Osteocyte (in vitro differentiated cells): ENCODE measurements around the gene IL1R1. TPM values are rescaled to one million over a fixed set of nuclear protein-coding genes. Genes with fewer than 3 reads are reported as not detected.

ENCODE experiments used
- DNase-seq: peaks from one replicate; pipeline ENCODE4 v3.0.0; 2021; ENCODE audit warnings: mixed read lengths; ENCODE audit not compliant: unreplicated experiment; ENCODE audit errors: extremely low spot score
- H3K27ac Mint-ChIP-seq: one replicate; pipeline ENCODE4 v1.8.0; 2021; ENCODE audit warnings: mild to moderate bottlenecking, mixed read lengths; ENCODE audit not compliant: unreplicated experiment
- H3K27me3 Mint-ChIP-seq: one replicate; pipeline ENCODE4 v1.8.0; 2021; ENCODE audit warnings: mixed read lengths; ENCODE audit not compliant: unreplicated experiment
- H3K36me3 Mint-ChIP-seq: one replicate; pipeline ENCODE4 v1.8.0; 2021; ENCODE audit warnings: mixed read lengths; ENCODE audit not compliant: unreplicated experiment
- H3K4me1 Mint-ChIP-seq: one replicate; pipeline ENCODE4 v1.8.0; 2021; ENCODE audit warnings: mixed read lengths; ENCODE audit not compliant: unreplicated experiment
- H3K4me3 Mint-ChIP-seq: one replicate; pipeline ENCODE4 v1.8.0; 2021; ENCODE audit warnings: mild to moderate bottlenecking, moderate library complexity, mixed read lengths; ENCODE audit not compliant: unreplicated experiment
- H3K9me3 Mint-ChIP-seq: one replicate; pipeline ENCODE4 v1.8.0; 2021; ENCODE audit warnings: mixed read lengths; ENCODE audit not compliant: unreplicated experiment
- CTCF ChIP-seq: fragments of 200-600 bp; sonication (generic); IDR thresholded peaks from 2 replicates; pipeline ENCODE4 v1.5.0; 2021; ENCODE audit warnings: antibody characterized with exemption, mild to moderate bottlenecking, moderate library complexity
- total RNA-seq: library from RNA; stranded (reverse); gene quantifications from 2 replicates; pipeline ENCODE4 v1.2.1, GENCODE V29; 2021

Gene IL1R1
- total RNA-seq, 1 donor from 2014 or later: 59.8 TPM

GRCh38 chr2:102117472-102117858, 25.1 kb upstream of the IL1R1 start:
- TF ChIP-seq CTCF: no peak
- no peak for DNase-seq
- Mint-ChIP-seq H3K4me1 (peaks cover 67% of the 10 kb centered on the region), H3K27me3 (no peaks in the 10 kb centered on the region), H3K27ac (peak overlapping the region; percentile 57), H3K4me3 (no peak overlapping the region), H3K9me3 (no peaks in the 10 kb centered on the region), H3K36me3 (peaks cover 2% of the 10 kb centered on the region)

GRCh38 chr2:102119255-102119654, 23.3 kb upstream of the IL1R1 start:
- no peak overlapping the region for H3K27ac Mint-ChIP-seq
- H3K27me3 Mint-ChIP-seq: no peaks in the 10 kb centered on the region
- TF ChIP-seq CTCF: no peak
- peaks cover 2% of the 10 kb centered on the region for H3K36me3 Mint-ChIP-seq
- no peak overlapping the region for H3K4me3 Mint-ChIP-seq
- no peaks in the 10 kb centered on the region for H3K9me3 Mint-ChIP-seq
- DNase-seq: no peak
- H3K4me1 Mint-ChIP-seq: peaks cover 63% of the 10 kb centered on the region

GRCh38 chr2:102120261-102120660, 22.3 kb upstream of the IL1R1 start:
- no peaks in the 10 kb centered on the region for H3K27me3 Mint-ChIP-seq
- no peak for DNase-seq
- H3K4me3 Mint-ChIP-seq: no peak overlapping the region
- TF ChIP-seq CTCF: no peak
- no peaks in the 10 kb centered on the region for H3K9me3 Mint-ChIP-seq
- H3K4me1 Mint-ChIP-seq: peaks cover 53% of the 10 kb centered on the region
- H3K36me3 Mint-ChIP-seq: peaks cover 2% of the 10 kb centered on the region
- H3K27ac Mint-ChIP-seq: no peak overlapping the region

- no peak overlapping the region for H3K4me3 Mint-ChIP-seq
- no peaks in the 10 kb centered on the region for H3K27me3 Mint-ChIP-seq
- H3K9me3 Mint-ChIP-seq: no peaks in the 10 kb centered on the region
- peaks cover 2% of the 10 kb centered on the region for H3K36me3 Mint-ChIP-seq
- H3K4me1 Mint-ChIP-seq: peaks cover 48% of the 10 kb centered on the region
- H3K27ac Mint-ChIP-seq: no peak overlapping the region
- DNase-seq: no peak
- TF ChIP-seq CTCF: no peak
These were observed 21.8 kb upstream of the IL1R1 start for GRCh38 chr2:102120701-102121159.

GRCh38 chr2:102122115-102122514, 20.4 kb upstream of the IL1R1 start:
- H3K27me3 Mint-ChIP-seq: no peaks in the 10 kb centered on the region
- no peaks in the 10 kb centered on the region for H3K9me3 Mint-ChIP-seq
- peak overlapping the region; percentile 93 for H3K27ac Mint-ChIP-seq
- H3K36me3 Mint-ChIP-seq: peaks cover 2% of the 10 kb centered on the region
- no peak for DNase-seq
- no peak overlapping the region for H3K4me3 Mint-ChIP-seq
- no peak for TF ChIP-seq CTCF
- H3K4me1 Mint-ChIP-seq: peaks cover 46% of the 10 kb centered on the region
